HFF-Myc (cell line): ENCODE data around the gene MSI2.

ENCODE experiments used
- DNase-seq: peaks from one replicate; pipeline ENCODE4 v3.0.0-alpha.2; 2011; ENCODE audit warnings: low read depth; ENCODE audit errors: extremely low read depth
- H3K4me3 ChIP-seq: replicated peaks from 2 replicates; pipeline ENCODE4 v1.5.1; 2011; ENCODE audit warnings: low read depth, mild to moderate bottlenecking, control low read depth, low read length
- TF ChIP-seq, protein P1 (sequence below): IDR thresholded peaks from 2 replicates; pipeline ENCODE4 v1.5.1; 2012; ENCODE audit warnings: mild to moderate bottlenecking, low read depth, low read length, control low read depth; ENCODE audit errors: missing control alignments

The MSI2 gene

DNA sequence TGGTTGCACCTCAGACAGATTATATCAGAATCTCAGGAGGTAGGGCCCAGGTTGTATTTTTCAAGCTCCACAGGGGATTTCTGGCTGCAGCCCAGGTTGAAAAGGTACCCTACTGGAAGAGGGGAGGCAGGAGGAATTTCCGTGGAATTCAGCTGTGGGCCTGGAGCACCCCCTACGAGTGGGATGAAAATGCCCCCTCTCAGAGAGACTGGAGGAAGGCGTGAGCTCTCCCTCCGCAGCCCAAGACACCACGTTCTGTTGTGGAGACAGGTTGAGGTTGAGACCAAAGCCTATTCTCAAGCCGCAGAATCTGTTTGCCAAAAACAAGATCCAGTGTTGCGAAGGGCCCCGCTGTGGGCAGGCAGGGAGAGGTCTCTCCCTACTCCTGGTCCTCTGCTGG lies 386.7 kb downstream of the MSI2 start:
- H3K4me3 ChIP-seq: no peak overlapping the region
- TF ChIP-seq, protein P1, sequence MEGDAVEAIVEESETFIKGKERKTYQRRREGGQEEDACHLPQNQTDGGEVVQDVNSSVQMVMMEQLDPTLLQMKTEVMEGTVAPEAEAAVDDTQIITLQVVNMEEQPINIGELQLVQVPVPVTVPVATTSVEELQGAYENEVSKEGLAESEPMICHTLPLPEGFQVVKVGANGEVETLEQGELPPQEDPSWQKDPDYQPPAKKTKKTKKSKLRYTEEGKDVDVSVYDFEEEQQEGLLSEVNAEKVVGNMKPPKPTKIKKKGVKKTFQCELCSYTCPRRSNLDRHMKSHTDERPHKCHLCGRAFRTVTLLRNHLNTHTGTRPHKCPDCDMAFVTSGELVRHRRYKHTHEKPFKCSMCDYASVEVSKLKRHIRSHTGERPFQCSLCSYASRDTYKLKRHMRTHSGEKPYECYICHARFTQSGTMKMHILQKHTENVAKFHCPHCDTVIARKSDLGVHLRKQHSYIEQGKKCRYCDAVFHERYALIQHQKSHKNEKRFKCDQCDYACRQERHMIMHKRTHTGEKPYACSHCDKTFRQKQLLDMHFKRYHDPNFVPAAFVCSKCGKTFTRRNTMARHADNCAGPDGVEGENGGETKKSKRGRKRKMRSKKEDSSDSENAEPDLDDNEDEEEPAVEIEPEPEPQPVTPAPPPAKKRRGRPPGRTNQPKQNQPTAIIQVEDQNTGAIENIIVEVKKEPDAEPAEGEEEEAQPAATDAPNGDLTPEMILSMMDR: no peak
- DNase-seq: no peak

DNA sequence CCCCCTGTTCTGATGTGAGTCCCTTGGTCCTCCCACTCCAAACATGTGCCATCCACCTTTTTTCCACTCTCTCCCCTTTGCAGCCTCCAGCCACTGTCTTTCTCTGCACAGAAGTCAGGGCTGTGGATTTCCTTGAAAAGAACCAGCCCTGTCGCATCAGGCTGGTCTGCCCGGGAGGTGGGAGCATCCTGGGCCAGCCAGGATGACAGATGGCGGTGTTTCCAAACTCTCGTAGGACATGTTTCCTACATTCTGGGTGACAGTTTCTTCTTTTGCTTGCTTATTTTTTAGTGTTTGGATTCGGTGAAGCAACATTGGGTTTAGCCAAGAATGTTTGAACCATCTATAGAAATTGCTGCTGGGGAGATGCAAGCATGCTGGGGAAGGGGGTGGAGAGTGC lies 388.0 kb downstream of the MSI2 start:
- no peak overlapping the region for H3K4me3 ChIP-seq
- TF ChIP-seq, protein P1: no peak
- DNase-seq: no peak

DNA sequence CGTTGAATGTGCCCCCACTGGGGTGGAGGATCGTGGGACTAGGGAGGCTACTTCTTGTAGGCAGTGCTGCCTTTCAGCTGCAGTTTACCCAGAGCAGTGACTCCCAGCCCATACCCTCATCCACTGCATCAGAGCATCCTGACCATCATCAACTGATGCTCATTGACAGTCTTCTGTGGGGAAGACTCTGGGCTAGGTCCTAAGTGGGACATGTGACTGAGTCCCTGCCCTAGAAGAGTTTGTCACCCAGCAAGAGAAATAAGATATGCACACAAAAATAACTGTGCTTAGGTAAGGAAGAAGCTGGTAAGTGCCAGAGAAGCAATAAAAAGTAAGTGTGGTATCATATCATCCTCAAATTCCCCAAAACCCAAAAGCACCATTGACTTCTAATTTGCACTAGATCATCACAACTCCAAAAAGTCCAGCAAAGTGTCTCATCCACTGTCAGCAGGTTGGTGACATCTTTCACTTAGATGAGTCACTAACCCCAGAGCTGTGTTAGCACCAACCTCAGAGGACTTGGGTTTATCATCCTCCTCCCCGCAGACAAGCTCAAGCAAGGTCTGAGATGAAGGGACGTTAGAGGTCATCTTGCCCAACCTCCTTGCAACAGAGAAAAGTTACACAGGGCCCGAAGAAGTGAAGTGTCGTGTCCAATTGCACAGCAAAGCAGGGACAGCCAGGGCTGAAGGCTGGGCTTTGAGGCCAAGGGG lies 389.8 kb downstream of the MSI2 start:
- TF ChIP-seq, protein P1: no peak
- DNase-seq: no peak
- H3K4me3 ChIP-seq: no peak overlapping the region

DNA sequence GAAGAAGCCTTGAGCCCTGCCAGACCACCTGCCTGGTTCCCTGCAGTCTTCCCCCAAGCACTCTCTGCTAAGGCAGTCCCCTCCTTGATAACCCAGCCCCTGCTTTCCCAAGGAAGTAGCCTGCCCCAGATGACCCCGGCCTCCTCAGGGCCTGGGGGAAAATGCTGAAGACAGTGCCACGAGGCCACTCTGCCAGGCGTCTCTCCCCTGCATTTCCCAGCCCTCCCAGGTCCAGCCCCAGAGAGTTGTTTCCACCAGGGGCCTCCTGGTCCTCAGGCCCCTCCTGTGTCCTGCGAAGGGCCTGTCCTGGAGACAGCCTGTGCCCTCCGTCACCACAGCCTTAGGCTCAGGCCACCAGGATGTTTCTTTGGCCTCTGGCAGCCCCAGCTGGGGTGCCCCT lies 392.4 kb downstream of the MSI2 start:
- DNase-seq: no peak
- no peak overlapping the region for H3K4me3 ChIP-seq
- TF ChIP-seq, protein P1: no peak

DNA sequence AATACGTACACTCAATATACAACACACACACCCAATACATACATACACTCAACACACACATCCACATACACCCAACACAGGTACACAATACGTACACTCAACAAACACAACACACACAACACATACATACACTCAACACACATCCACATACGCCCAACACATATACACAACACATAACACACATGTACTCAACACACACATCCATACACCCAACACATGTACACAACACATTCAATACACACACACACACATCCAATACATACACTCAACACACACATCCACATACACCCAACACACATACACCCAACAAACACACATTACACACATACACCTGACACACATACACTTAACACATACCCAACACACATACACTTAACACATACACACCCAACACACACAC lies 392.9 kb downstream of the MSI2 start:
- H3K4me3 ChIP-seq: no peak overlapping the region
- TF ChIP-seq, protein P1: no peak
- no peak for DNase-seq

DNA sequence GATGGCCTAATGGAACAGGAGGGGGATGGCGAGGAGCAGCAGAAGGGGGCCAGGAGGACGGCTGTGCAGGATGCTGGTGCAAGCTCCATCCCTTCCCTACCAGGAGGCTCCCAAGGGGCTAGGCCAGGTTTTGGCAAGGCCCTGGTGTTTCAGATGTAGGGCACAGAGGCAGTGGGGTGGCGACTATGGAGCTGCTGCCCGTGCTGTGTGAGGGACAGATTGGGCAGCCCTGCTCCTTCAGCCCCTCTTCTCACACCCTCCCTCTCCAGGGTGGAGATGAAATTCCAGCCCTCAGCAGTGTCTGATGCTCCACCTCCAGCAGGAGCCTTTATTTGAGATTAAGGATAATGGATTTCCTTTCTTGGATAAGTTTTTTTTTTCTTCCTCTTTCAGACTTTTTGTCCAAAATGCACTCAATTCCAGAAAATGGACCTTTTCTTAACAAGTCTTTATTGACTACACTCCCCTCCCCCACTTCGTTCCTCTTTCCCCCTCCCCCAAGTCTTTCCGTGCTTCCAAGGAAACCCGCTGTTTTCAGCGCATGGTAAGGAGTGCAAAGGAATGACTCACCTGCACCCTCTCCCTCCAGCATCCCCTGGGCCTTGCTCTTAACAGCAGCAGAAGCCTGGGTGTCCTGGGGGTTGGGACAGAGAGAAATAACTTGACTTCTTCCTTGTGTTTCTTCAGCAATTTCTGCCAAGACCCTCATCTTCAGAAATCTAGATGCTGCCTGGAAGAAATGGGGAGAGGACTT lies 393.6 kb downstream of the MSI2 start:
- no peak overlapping the region for H3K4me3 ChIP-seq
- DNase-seq: no peak
- TF ChIP-seq, protein P1: no peak
